Measurements from ENCODE around the gene DTX3L. TPM values are rescaled to one million over a fixed set of nuclear protein-coding genes. Genes with fewer than 3 reads are reported as not detected.

DTX3L gene
- total and polyA plus RNA-seq, 2 of the 13 experiments (the other 11 are each of a cell fraction or from before 2014, with no cell fraction given), result 2.5 to 10.9 TPM

DNA sequence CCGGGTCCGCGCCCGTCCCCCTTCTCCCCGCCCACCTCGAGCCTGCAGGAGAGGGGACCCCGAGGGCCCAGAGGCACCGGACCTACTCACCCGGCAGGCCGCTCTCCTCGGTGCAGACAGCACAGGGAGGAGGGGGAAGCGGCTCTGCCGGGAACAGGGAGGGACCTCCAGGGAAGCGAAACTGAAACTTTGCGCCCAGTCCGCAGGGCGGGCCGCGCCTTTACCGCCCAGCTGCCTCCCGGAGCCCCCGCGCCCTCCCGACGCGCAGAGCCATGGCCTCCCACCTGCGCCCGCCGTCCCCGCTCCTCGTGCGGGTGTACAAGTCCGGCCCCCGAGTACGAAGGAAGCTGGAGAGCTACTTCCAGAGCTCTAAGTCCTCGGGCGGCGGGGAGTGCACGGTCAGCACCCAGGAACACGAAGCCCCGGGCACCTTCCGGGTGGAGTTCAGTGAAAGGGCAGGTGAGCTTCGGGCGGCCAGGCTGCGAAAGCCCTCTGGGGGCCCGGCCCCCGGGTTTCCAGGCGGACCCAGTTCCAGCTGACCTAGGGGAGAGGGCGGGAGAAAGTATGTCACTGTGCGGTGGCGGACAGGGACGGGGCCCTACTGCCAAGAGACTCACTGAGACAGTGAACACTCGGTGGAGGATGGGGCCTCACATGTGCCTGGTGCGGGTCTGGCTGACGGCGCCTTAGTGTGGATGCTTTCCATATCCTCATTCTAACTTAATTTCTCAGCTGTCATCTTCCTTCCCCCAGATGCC lies at the start of gene DTX3L, which contains the start of gene PARP9 (continued):
- TF ChIP-seq, protein P1, sequence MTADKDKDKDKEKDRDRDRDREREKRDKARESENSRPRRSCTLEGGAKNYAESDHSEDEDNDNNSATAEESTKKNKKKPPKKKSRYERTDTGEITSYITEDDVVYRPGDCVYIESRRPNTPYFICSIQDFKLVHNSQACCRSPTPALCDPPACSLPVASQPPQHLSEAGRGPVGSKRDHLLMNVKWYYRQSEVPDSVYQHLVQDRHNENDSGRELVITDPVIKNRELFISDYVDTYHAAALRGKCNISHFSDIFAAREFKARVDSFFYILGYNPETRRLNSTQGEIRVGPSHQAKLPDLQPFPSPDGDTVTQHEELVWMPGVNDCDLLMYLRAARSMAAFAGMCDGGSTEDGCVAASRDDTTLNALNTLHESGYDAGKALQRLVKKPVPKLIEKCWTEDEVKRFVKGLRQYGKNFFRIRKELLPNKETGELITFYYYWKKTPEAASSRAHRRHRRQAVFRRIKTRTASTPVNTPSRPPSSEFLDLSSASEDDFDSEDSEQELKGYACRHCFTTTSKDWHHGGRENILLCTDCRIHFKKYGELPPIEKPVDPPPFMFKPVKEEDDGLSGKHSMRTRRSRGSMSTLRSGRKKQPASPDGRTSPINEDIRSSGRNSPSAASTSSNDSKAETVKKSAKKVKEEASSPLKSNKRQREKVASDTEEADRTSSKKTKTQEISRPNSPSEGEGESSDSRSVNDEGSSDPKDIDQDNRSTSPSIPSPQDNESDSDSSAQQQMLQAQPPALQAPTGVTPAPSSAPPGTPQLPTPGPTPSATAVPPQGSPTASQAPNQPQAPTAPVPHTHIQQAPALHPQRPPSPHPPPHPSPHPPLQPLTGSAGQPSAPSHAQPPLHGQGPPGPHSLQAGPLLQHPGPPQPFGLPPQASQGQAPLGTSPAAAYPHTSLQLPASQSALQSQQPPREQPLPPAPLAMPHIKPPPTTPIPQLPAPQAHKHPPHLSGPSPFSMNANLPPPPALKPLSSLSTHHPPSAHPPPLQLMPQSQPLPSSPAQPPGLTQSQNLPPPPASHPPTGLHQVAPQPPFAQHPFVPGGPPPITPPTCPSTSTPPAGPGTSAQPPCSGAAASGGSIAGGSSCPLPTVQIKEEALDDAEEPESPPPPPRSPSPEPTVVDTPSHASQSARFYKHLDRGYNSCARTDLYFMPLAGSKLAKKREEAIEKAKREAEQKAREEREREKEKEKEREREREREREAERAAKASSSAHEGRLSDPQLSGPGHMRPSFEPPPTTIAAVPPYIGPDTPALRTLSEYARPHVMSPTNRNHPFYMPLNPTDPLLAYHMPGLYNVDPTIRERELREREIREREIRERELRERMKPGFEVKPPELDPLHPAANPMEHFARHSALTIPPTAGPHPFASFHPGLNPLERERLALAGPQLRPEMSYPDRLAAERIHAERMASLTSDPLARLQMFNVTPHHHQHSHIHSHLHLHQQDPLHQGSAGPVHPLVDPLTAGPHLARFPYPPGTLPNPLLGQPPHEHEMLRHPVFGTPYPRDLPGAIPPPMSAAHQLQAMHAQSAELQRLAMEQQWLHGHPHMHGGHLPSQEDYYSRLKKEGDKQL (CRISPR knock-in tag; IDR thresholded peaks at IDR 0.05; ENCODE audit: low read depth), result no peak
- TF ChIP-seq ZMYM4 (CRISPR knock-in tag; IDR thresholded peaks at IDR 0.05), result peak; percentile 54
- no peak; the same call in 1 of the 2 replicates for TF ChIP-seq ZIK1 (CRISPR knock-in tag; IDR thresholded peaks at IDR 0.05; ENCODE audit: borderline replicate concordance, low read depth)
- TF ChIP-seq, protein P2, sequence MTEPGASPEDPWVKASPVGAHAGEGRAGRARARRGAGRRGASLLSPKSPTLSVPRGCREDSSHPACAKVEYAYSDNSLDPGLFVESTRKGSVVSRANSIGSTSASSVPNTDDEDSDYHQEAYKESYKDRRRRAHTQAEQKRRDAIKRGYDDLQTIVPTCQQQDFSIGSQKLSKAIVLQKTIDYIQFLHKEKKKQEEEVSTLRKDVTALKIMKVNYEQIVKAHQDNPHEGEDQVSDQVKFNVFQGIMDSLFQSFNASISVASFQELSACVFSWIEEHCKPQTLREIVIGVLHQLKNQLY (CRISPR knock-in tag; IDR thresholded peaks at IDR 0.05), result no peak
- TF ChIP-seq, protein P3, sequence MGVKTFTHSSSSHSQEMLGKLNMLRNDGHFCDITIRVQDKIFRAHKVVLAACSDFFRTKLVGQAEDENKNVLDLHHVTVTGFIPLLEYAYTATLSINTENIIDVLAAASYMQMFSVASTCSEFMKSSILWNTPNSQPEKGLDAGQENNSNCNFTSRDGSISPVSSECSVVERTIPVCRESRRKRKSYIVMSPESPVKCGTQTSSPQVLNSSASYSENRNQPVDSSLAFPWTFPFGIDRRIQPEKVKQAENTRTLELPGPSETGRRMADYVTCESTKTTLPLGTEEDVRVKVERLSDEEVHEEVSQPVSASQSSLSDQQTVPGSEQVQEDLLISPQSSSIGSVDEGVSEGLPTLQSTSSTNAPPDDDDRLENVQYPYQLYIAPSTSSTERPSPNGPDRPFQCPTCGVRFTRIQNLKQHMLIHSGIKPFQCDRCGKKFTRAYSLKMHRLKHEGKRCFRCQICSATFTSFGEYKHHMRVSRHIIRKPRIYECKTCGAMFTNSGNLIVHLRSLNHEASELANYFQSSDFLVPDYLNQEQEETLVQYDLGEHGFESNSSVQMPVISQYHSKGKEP (CRISPR knock-in tag; IDR thresholded peaks at IDR 0.05), result no peak
- peak; percentile 97 for TF ChIP-seq KMT2B (CRISPR knock-in tag; IDR thresholded peaks at IDR 0.05)
- TF ChIP-seq BRD4 (CRISPR knock-in tag; IDR thresholded peaks at IDR 0.05), result no peak
- TF ChIP-seq, protein P4, sequence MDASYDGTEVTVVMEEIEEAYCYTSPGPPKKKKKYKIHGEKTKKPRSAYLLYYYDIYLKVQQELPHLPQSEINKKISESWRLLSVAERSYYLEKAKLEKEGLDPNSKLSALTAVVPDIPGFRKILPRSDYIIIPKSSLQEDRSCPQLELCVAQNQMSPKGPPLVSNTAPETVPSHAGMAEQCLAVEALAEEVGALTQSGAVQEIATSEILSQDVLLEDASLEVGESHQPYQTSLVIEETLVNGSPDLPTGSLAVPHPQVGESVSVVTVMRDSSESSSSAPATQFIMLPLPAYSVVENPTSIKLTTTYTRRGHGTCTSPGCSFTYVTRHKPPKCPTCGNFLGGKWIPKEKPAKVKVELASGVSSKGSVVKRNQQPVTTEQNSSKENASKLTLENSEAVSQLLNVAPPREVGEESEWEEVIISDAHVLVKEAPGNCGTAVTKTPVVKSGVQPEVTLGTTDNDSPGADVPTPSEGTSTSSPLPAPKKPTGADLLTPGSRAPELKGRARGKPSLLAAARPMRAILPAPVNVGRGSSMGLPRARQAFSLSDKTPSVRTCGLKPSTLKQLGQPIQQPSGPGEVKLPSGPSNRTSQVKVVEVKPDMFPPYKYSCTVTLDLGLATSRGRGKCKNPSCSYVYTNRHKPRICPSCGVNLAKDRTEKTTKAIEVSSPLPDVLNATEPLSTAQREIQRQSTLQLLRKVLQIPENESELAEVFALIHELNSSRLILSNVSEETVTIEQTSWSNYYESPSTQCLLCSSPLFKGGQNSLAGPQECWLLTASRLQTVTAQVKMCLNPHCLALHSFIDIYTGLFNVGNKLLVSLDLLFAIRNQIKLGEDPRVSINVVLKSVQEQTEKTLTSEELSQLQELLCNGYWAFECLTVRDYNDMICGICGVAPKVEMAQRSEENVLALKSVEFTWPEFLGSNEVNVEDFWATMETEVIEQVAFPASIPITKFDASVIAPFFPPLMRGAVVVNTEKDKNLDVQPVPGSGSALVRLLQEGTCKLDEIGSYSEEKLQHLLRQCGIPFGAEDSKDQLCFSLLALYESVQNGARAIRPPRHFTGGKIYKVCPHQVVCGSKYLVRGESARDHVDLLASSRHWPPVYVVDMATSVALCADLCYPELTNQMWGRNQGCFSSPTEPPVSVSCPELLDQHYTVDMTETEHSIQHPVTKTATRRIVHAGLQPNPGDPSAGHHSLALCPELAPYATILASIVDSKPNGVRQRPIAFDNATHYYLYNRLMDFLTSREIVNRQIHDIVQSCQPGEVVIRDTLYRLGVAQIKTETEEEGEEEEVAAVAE (CRISPR knock-in tag; IDR thresholded peaks at IDR 0.05; ENCODE audit: borderline replicate concordance), result no peak
- TF ChIP-seq, protein P5, sequence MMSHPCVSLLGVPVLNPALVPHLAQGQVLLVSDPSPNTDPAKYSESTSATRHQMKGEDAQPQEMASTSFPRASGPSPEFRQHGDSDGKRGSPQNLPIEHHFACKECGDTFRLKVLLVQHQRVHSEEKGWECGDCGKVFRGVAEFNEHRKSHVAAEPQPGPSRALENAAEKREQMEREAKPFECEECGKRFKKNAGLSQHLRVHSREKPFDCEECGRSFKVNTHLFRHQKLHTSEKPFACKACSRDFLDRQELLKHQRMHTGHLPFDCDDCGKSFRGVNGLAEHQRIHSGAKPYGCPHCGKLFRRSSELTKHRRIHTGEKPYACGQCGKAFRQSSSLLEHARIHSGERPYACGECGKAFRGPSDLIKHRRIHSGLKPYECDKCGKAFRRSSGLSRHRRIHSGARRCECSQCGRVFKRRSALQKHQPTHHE (CRISPR knock-in tag; IDR thresholded peaks at IDR 0.05; ENCODE audit: borderline replicate concordance), result peak; percentile 90
- TF ChIP-seq ZBTB7B (CRISPR knock-in tag; IDR thresholded peaks at IDR 0.05), result peak; percentile 81
- no peak for TF ChIP-seq KDM4B (CRISPR knock-in tag; IDR thresholded peaks at IDR 0.05)
- TF ChIP-seq HNRNPK (IDR thresholded peaks at IDR 0.05; ENCODE audit: low read depth, low read length, poor library complexity, severe bottlenecking), result peak; percentile 66
- no peak for TF ChIP-seq ZNF326 (CRISPR knock-in tag; IDR thresholded peaks at IDR 0.05; ENCODE audit: borderline replicate concordance)
- peak; percentile 17; the same call in 1 of the 2 replicates for TF ChIP-seq ZNF460 (CRISPR knock-in tag; IDR thresholded peaks at IDR 0.05; ENCODE audit: borderline replicate concordance)
- peak; percentile 31; the same call in 1 of the 2 replicates for TF ChIP-seq RAD21 (CRISPR knock-in tag; IDR thresholded peaks at IDR 0.05)

All from HepG2 (cell line).